Tibial nerve (tissue), 4 donors: ENCODE measurements around the gene CORO7. TPM values are rescaled to one million over a fixed set of nuclear protein-coding genes. Genes with fewer than 3 reads are reported as not detected.

Experiments
- DNase-seq, 2 donors: peaks; one replicate each; pipeline ENCODE4 v3.0.0-alpha.2; 2019; ENCODE audit warnings: low spot score in 2 of 2
- H3K27ac ChIP-seq, 4 donors: fragments of 200-600 bp; sonication (generic) in 3 of 4; one replicate each; pipeline ENCODE4 v1.5.1; 2017 to 2019; ENCODE audit warnings: mild to moderate bottlenecking in 1 of 4
- H3K27me3 ChIP-seq, 2 donors: fragments of 200-600 bp; sonication (generic) in 1 of 2; one replicate each; pipeline versions ENCODE4 v1.5.1 to v1.6.0; 2017 to 2019
- H3K36me3 ChIP-seq, 3 donors: fragments of 200-600 bp; sonication (generic); one replicate each; pipeline ENCODE4 v1.5.1; 2018 to 2019
- H3K4me1 ChIP-seq, 4 donors: fragments of 200-600 bp; sonication (generic) in 3 of 4; one replicate each; pipeline ENCODE4 v1.5.1; 2017 to 2019
- H3K4me3 ChIP-seq, 4 donors: fragments of 200-600 bp; sonication (generic) in 3 of 4; one replicate each; pipeline ENCODE4 v1.5.1; 2017 to 2019; ENCODE audit warnings: mild to moderate bottlenecking in 1 of 4, moderate library complexity in 1 of 4
- H3K9me3 ChIP-seq, 4 donors: fragments of 200-600 bp; sonication (generic) in 3 of 4; one replicate each; pipeline ENCODE4 v1.5.1; 2017 to 2019
- EP300 ChIP-seq, 2 donors: sonication (generic); formaldehyde crosslinking; IDR thresholded peaks; one replicate each; pipeline ENCODE4 v1.6.1; 2017; ENCODE audit warnings: antibody characterized with exemption in 2 of 2, mild to moderate bottlenecking in 1 of 2
- POLR2A ChIP-seq, 2 donors: fragments of 450-650 bp; IDR thresholded peaks; one replicate each; pipeline ENCODE4 v1.6.1; 2017; ENCODE audit warnings: antibody characterized with exemption in 2 of 2, mild to moderate bottlenecking in 2 of 2, moderate library complexity in 2 of 2
- WGBS, 2 donors: methylation state at CpG; one replicate each; pipeline ENCODE4 v1.1.5; 2018; 5-methylcytosine and 5-hydroxymethylcytosine counted together
- small RNA-seq: library from RNA; depleted of rRNA; stranded (forward); fragments of <200 nt; gene quantifications from one replicate; pipeline ENCODE3, GENCODE V24; 2016
- total RNA-seq, 4 donors: library from RNA; depleted of rRNA; stranded (reverse); fragments of >200 nt; gene quantifications; one replicate each; pipeline ENCODE4 v1.1.0, GENCODE V29; 2016
- TF ChIP-seq, protein P1 (sequence below), 5 experiments: fragments of 200-600 bp in 3 of 5; fragments of 450-650 bp in 2 of 5; sonication (generic) in 3 of 5; IDR thresholded peaks; one replicate each; pipeline ENCODE4 v1.5.1; 2016 to 2019; ENCODE audit warnings: antibody characterized with exemption in 5 of 5, mild to moderate bottlenecking in 3 of 5, moderate library complexity in 2 of 5

CORO7 gene
- total RNA-seq, 4 donors from 2014 or later = 27.8 to 77.4 (median 52.1) TPM

- Histone ChIP-seq H3K9me3 (no peaks in the 10 kb centered on the region), H3K4me1 (peaks cover 0 to 43% (median 9%) of the 10 kb centered on the region in 4 donors), H3K27ac (peak overlapping the region in 3 of 4 donors; percentile 48 to 79 (median 74)), H3K4me3 (no peak overlapping the region), H3K36me3 (no peaks in the 10 kb centered on the region), H3K27me3 (no peaks in the 10 kb centered on the region)
- DNase-seq = peak in 1 of 2 donors; percentile 46
- no peak for TF ChIP-seq POLR2A (IDR thresholded peaks at IDR 0.05)
- TF ChIP-seq, protein P1, sequence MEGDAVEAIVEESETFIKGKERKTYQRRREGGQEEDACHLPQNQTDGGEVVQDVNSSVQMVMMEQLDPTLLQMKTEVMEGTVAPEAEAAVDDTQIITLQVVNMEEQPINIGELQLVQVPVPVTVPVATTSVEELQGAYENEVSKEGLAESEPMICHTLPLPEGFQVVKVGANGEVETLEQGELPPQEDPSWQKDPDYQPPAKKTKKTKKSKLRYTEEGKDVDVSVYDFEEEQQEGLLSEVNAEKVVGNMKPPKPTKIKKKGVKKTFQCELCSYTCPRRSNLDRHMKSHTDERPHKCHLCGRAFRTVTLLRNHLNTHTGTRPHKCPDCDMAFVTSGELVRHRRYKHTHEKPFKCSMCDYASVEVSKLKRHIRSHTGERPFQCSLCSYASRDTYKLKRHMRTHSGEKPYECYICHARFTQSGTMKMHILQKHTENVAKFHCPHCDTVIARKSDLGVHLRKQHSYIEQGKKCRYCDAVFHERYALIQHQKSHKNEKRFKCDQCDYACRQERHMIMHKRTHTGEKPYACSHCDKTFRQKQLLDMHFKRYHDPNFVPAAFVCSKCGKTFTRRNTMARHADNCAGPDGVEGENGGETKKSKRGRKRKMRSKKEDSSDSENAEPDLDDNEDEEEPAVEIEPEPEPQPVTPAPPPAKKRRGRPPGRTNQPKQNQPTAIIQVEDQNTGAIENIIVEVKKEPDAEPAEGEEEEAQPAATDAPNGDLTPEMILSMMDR (IDR thresholded peaks at IDR 0.05) = peak; percentile 43 to 54 (median 47)
- TF ChIP-seq EP300 (IDR thresholded peaks at IDR 0.05) = no peak
- 4 to 21% methylated on average over 6 to 9 of the region's 11 CpGs for WGBS, 2 donors
Measured at GRCh38 chr16:4309833-4310266, 106.5 kb downstream of the CORO7 start.

DNA sequence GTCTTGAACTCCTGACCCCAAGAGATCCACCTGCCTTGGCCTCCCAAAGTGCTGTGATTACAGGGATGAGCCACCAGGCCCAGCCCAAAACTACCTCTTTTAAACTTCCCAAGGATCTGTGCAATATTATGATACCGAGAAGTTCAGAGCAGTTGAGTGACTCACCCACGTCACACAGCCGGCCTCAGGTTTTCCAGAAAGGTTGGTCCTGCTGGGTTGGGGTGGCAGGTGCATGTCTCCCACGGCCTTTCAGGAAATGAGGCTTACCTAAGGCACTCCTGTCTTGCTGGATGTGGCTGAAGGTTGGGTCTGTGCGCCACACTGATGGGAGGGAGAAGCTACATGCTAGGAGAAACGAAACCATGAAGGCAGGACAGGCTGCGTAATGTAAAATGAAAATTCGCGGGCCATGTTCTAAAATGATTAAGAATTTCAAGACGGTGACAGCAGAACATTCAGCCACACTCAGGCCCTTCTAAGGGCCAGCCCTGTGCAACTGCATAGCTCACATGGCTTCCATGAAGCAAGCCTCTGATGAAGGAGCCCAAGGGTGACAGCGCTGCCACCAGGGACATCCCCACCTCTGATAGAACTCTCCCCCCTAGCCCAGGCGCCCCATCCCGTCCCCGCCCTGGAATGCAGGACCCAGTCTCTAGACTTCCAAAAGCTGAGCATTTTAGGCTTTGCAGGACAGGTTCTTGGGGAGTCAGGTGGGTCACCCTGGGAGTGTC is 107.1 kb downstream of the CORO7 start:
- Histone ChIP-seq H3K9me3 (no peaks in the 10 kb centered on the region), H3K4me1 (peaks cover 0 to 37% (median 9%) of the 10 kb centered on the region in 4 donors), H3K36me3 (no peaks in the 10 kb centered on the region), H3K4me3 (no peak overlapping the region), H3K27ac (peak overlapping the region in 3 of 4 donors; percentile 48 to 79 (median 74)), H3K27me3 (no peaks in the 10 kb centered on the region)
- 88 to 90% methylated on average over 14 of the region's 14 CpGs for WGBS, 2 donors
- DNase-seq = no peak
- TF ChIP-seq POLR2A (IDR thresholded peaks at IDR 0.05) = no peak
- TF ChIP-seq, protein P1 (IDR thresholded peaks at IDR 0.05) = no peak
- TF ChIP-seq EP300 (IDR thresholded peaks at IDR 0.05) = no peak

DNA sequence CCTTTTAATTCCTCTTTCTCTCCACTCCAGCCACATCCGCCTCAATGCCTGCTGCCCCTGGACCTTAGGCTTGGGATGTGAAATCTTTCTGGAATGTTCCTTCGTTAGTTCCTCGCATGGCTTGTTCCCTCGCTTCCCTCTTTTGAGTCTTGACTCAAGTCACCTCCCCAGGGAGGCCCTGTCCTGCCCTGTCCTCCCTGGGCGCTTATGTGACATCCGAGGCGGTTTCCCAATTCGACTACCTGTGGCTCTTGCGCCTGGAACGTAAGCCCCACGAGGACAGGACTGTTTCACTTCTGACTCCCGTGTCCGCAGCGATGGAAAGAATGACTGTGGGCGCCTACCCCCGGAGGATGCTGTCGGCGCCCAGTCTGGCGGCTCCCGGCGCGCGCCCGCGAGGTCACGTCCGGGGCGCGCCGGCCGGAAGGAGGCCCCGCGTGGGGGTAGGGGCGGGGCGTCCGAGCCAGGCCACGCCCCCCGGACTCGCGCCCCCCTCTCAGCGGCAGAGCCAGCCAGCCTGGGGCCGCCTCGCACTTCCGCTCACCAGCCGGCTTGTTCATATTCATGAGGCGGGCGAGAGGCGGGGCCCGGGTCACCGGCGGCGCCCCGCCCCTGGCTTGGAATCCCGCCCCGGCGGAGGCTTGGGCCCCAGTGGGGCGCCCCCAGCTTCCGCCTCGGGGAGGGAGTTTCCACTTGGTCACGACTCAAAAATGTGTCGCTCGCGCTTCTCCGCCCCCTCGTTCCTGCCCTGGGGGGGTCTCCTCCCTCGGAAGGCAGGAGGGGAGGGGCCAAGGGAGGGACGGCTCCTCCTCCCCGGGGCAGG is 109.0 kb downstream of the CORO7 start:
- no peaks in the 10 kb centered on the region for H3K36me3 ChIP-seq
- H3K4me3 ChIP-seq = peak overlapping the region; percentile 33 to 59 (median 52)
- H3K4me1 ChIP-seq = peaks cover 0 to 30% (median 9%) of the 10 kb centered on the region in 4 donors
- peak overlapping the region; percentile 61 to 93 (median 82) for H3K27ac ChIP-seq
- WGBS, 2 donors = 9 to 11% methylated on average over 17 to 35 of the region's 68 CpGs
- no peaks in the 10 kb centered on the region for H3K9me3 ChIP-seq
- TF ChIP-seq EP300 (IDR thresholded peaks at IDR 0.05) (peak; percentile 79 to 90), POLR2A (IDR thresholded peaks at IDR 0.05) (peak in 1 of 2 donors; percentile 9)
- TF ChIP-seq, protein P1 (IDR thresholded peaks at IDR 0.05) = peak in 2 of 5 experiments; percentile 11 to 29
- peak; percentile 78 to 84 for DNase-seq
- no peaks in the 10 kb centered on the region for H3K27me3 ChIP-seq

DNA sequence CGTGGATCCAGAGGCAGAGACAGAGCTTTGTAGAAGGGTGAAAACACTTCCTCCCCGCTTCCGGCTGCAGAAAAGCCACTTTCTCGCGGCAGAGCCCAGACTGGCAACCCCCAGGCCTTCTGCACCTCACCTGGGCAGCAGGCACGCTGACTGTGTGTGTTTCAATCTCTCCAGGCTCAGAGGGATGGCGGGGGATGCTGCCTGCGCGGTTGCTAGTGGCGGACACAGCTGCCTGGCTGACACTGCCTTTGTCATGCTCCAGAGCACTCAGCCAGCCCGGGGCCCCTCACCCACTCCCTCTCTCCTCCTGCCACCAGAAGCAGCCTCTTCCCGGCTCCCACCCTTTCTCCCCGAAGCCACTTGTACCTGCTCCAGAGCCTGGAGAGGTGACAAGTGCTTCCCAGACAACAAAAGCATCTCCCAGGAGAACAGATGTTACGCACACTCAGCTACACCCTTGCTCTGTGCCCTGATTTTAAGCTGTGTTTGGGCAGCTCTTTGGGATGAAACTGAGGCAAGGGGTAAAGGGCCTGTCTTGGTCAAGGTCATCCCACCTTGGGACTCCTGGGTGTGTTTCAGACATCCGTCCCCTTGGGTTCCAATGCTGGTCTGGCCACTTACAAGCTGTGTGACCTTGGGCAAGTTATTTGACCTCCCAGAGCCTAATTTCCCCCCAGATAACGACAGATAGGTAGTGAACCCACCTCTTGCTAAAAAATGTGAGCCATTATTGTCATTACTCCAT is 109.8 kb downstream of the CORO7 start:
- Histone ChIP-seq H3K4me1 (peaks cover 0 to 30% (median 9%) of the 10 kb centered on the region in 4 donors), H3K4me3 (peak overlapping the region in 3 of 4 donors; percentile 33 to 53 (median 52)), H3K27ac (peak overlapping the region; percentile 61 to 93 (median 82)), H3K36me3 (no peaks in the 10 kb centered on the region), H3K27me3 (no peaks in the 10 kb centered on the region), H3K9me3 (no peaks in the 10 kb centered on the region)
- TF ChIP-seq, protein P1 (IDR thresholded peaks at IDR 0.05) = no peak
- no peak for TF ChIP-seq POLR2A (IDR thresholded peaks at IDR 0.05)
- no peak for TF ChIP-seq EP300 (IDR thresholded peaks at IDR 0.05)
- DNase-seq = no peak
- 76 to 79% methylated on average over 8 to 16 of the region's 16 CpGs for WGBS, 2 donors

Small RNA genes within 50 kb of the gene (small RNA-seq; reads per million reads assigned to genes)
- not detected for gene AC012676.2

Other genes with a start within 250 kb of the CORO7 start
- gene SRL, start 174.5 kb downstream of the CORO7 start, total RNA-seq = 1 to 10 TPM in 3 of 4 donors, under 1 TPM in 1; 0.84 to 3.6 (median 1.5) TPM
- 10 to 100 TPM in 2 of 4 donors, 1 to 10 TPM in 2; 6.9 to 16.8 (median 11.7) TPM for gene TFAP4, start 143.6 kb downstream of the CORO7 start, total RNA-seq
- gene GLIS2, start 100.5 kb downstream of the CORO7 start, total RNA-seq = 10 to 100 TPM in 3 of 4 donors, 1 to 10 TPM in 1; 9.0 to 11.1 (median 10.8) TPM
- gene PAM16, start 65.3 kb downstream of the CORO7 start, total RNA-seq = 10 to 100 TPM; 45.1 to 95.1 (median 60.7) TPM
- gene VASN, start 44.7 kb downstream of the CORO7 start, total RNA-seq = 10 to 100 TPM; 31.0 to 58.1 (median 32.9) TPM
- gene DNAJA3, start 9.3 kb upstream of the CORO7 start, total RNA-seq = 10 to 100 TPM; 37.6 to 53.0 (median 49.2) TPM
- gene NMRAL1, start 58.0 kb upstream of the CORO7 start, total RNA-seq = 10 to 100 TPM; 55.5 to 61.8 (median 57.7) TPM
- 10 to 100 TPM; 55.7 to 75.6 (median 63.1) TPM for gene HMOX2, start 59.8 kb upstream of the CORO7 start, total RNA-seq
- gene CDIP1, start 122.2 kb upstream of the CORO7 start, total RNA-seq = 10 to 100 TPM; 16.2 to 40.2 (median 24.0) TPM
- under 1 TPM in 2 of 4 donors, not detected in 2; 0.20 to 0.21 TPM for gene C16orf96, start 139.7 kb upstream of the CORO7 start, total RNA-seq
- 10 to 100 TPM in 2 of 4 donors, 1 to 10 TPM in 2; 6.5 to 22.8 (median 9.8) TPM for gene UBALD1, start 198.3 kb upstream of the CORO7 start, total RNA-seq
- gene MGRN1, start 208.2 kb upstream of the CORO7 start, total RNA-seq = 10 to 100 TPM; 37.5 to 59.1 (median 42.7) TPM